GM12892 (cell line): Measurements from ENCODE around the gene HERC3.

ENCODE experiments used
- DNase-seq: peaks from one replicate; pipeline ENCODE4 v3.0.0; 2011; ENCODE audit not compliant: insufficient read length
- FAIRE-seq: peaks from 2 replicates; lab custom pipeline; 2011; peaks lifted over from hg19 to GRCh38; lab: Jason Lieb, UNC
- POLR2A ChIP-seq: IDR thresholded peaks from 2 replicates; pipeline ENCODE4 v1.6.1; 2011; ENCODE audit warnings: low read depth, low read length, control low read depth
- POLR2AphosphoS5 ChIP-seq: IDR thresholded peaks from 2 replicates; pipeline ENCODE4 v1.6.1; 2011; ENCODE audit warnings: low read depth, low read length, control low read depth
- TAF1 ChIP-seq: IDR thresholded peaks from 2 replicates; pipeline ENCODE4 v1.6.1; 2011; ENCODE audit warnings: low read depth, mild to moderate bottlenecking, control low read depth, low read length, borderline replicate concordance

The HERC3 gene

DNA sequence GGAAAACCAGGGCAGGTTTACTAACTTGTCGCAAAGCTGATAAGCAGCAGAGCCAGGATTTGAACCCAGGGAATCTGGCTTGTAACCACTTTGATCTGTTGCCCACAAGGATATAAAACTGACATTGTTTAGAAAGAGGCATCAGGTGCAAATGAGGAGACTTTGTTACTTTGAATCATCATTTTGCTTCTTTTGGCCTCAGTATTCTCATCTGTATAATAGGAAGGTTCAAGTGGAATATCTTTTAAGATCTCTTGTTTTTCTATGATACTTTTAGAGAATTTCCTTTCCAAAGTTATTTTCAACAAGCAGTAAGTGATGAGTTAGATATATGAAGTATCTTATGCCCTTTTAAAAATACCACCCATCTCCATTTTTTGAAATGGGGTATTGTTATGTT, 163.2 kb downstream of the HERC3 start:
- DNase-seq = no peak
- TF ChIP-seq TAF1 = no peak
- no peak for TF ChIP-seq POLR2AphosphoS5
- TF ChIP-seq POLR2A = no peak
- FAIRE-seq = no peak

DNA sequence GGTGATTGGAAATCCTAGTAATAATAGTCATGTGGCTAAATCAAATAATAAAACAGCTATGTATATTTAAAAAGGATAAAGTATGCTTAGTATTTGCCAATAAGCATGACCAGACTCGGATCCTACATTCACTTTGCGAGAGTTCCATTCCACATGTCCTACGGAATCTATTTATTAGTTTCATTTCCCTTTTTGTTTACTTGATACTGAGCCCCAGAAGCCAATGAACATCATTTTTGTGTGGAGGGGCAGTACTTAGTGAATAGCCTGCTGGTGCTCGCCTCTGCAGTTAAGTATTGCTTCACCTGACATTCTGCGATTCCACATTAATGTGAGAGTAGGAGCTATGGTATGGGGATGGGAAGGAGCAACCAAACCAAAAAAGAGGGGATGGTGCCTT, 163.9 kb downstream of the HERC3 start:
- no peak for TF ChIP-seq TAF1
- TF ChIP-seq POLR2AphosphoS5 = no peak
- TF ChIP-seq POLR2A = no peak
- FAIRE-seq = no peak
- DNase-seq = no peak

DNA sequence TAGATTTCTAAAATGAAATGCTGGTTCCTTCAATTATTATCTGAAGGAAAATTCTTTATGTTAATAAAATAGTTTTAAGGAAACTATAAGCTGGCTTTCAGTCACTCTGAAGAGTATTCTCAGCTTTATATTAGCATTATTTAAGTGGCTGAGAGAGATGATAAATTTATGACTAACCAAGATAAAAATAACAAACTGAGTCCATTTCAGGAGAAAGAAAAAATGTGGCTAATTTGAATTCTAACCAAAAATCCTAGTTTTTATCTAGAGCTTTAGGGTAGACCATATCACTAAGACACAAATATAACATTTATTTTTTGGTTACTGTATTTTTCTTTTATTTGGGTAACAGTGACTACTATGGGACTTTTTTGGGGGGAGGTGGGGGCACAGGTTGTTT, 164.8 kb downstream of the HERC3 start:
- no peak for FAIRE-seq

DNA sequence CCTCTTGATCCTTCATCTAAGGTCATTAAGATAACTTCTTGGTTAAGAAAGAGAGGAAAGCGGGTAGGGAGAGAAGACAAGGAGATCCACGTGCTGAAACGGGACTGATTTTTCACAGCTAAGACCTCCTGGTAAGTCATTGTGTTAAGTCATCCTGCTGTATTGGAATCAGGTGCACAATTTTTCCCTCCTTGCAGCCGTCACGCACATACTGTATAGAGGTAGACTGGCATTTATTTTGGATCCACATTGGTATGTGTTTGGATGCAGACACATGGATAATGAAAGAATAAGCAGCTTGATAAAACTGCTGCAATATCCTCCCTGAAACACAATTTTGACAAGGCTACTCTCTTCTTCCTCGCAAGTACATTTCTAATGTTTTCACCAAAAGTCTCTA, 165.5 kb downstream of the HERC3 start:
- TF ChIP-seq POLR2AphosphoS5 = no peak
- TF ChIP-seq POLR2A = no peak
- TF ChIP-seq TAF1 = no peak
- FAIRE-seq (no peak), DNase-seq (no peak)

More for the DNA sequence above, 164.8 kb downstream of the HERC3 start:
- DNase-seq = no peak
- no peak for TF ChIP-seq POLR2AphosphoS5
- TF ChIP-seq TAF1 = no peak
- TF ChIP-seq POLR2A = no peak
